ENCODE results near the gene CACNA1C.

- TF ChIP-seq, protein P1, sequence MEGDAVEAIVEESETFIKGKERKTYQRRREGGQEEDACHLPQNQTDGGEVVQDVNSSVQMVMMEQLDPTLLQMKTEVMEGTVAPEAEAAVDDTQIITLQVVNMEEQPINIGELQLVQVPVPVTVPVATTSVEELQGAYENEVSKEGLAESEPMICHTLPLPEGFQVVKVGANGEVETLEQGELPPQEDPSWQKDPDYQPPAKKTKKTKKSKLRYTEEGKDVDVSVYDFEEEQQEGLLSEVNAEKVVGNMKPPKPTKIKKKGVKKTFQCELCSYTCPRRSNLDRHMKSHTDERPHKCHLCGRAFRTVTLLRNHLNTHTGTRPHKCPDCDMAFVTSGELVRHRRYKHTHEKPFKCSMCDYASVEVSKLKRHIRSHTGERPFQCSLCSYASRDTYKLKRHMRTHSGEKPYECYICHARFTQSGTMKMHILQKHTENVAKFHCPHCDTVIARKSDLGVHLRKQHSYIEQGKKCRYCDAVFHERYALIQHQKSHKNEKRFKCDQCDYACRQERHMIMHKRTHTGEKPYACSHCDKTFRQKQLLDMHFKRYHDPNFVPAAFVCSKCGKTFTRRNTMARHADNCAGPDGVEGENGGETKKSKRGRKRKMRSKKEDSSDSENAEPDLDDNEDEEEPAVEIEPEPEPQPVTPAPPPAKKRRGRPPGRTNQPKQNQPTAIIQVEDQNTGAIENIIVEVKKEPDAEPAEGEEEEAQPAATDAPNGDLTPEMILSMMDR (IDR thresholded peaks at IDR 0.05): no peak
- no peak for TF ChIP-seq POLR2A (IDR thresholded peaks at IDR 0.05)
These were observed 529.8 kb downstream of the CACNA1C start for GRCh38 chr12:2582631-2583030.

All from tibial nerve (tissue), 3 donors.